KMS-11 (cell line): ENCODE data around the gene STMP1.

ENCODE experiments used
- H2AFZ ChIP-seq: fragments of 200-600 bp; sonication (generic); 2 replicates; pipeline ENCODE4 v1.6.1; 2016; ENCODE audit warnings: antibody characterized with exemption, mixed run types, low read depth
- H3K27ac ChIP-seq: fragments of 200-600 bp; sonication (generic); 2 replicates; pipeline ENCODE4 v1.6.1; 2016; ENCODE audit warnings: mild to moderate bottlenecking, mixed run types
- H3K27me3 ChIP-seq: fragments of 200-600 bp; sonication (generic); 2 replicates; pipeline ENCODE4 v1.6.1; 2017; ENCODE audit warnings: mild to moderate bottlenecking, low read depth, mixed run types, moderate library complexity; ENCODE audit not compliant: insufficient read depth
- H3K36me3 ChIP-seq: fragments of 200-600 bp; sonication (generic); 2 replicates; pipeline ENCODE4 v1.6.1; 2017; ENCODE audit warnings: mild to moderate bottlenecking, mixed run types; ENCODE audit not compliant: insufficient read depth
- H3K4me1 ChIP-seq: fragments of 200-600 bp; sonication (generic); 2 replicates; pipeline ENCODE4 v1.6.1; 2016; ENCODE audit warnings: mild to moderate bottlenecking, low read depth, mixed run types; ENCODE audit not compliant: poor library complexity, severe bottlenecking
- H3K4me2 ChIP-seq: fragments of 200-600 bp; sonication (generic); 2 replicates; pipeline ENCODE4 v1.7.0; 2016; ENCODE audit warnings: mild to moderate bottlenecking, mixed run types
- H3K4me3 ChIP-seq: fragments of 200-600 bp; sonication (generic); IDR thresholded peaks from 2 replicates; pipeline ENCODE4 v1.6.1; 2017; ENCODE audit warnings: low read depth, low read length, mixed read lengths; ENCODE audit not compliant: insufficient read depth
- H3K79me2 ChIP-seq: fragments of 200-600 bp; sonication (generic); 2 replicates; pipeline ENCODE4 v1.6.1; 2016; ENCODE audit warnings: low read depth, mixed run types; ENCODE audit not compliant: insufficient read depth
- H3K9ac ChIP-seq: fragments of 200-600 bp; sonication (generic); 2 replicates; pipeline ENCODE4 v1.6.1; 2016; ENCODE audit warnings: mild to moderate bottlenecking, mixed run types
- H4K20me1 ChIP-seq: fragments of 200-600 bp; sonication (generic); 2 replicates; pipeline ENCODE4 v1.6.1; 2016; ENCODE audit warnings: mild to moderate bottlenecking, mixed run types; ENCODE audit not compliant: insufficient read depth
- CTCF ChIP-seq: fragments of 200-600 bp; sonication (generic); conservative IDR thresholded peaks from 2 replicates; pipeline ENCODE4 v1.6.1; 2017; ENCODE audit warnings: low read depth, mild to moderate bottlenecking, antibody characterized with exemption, low read length, moderate library complexity, mixed read lengths

Gene STMP1

GRCh38 chr7:135670179-135670578 is 7.9 kb downstream of the STMP1 start:
- H3K27ac ChIP-seq, result no peak overlapping the region
- no peak overlapping the region for H3K9ac ChIP-seq
- peaks cover 25% of the 10 kb centered on the region; the same call in 1 of the 2 replicates for H3K79me2 ChIP-seq
- H3K36me3 ChIP-seq, result no peaks in the 10 kb centered on the region
- no peak for TF ChIP-seq CTCF
- H4K20me1 ChIP-seq, result no peaks in the 10 kb centered on the region
- H2AFZ ChIP-seq, result no peak overlapping the region
- H3K4me1 ChIP-seq, result peaks cover 19% of the 10 kb centered on the region
- no peaks in the 10 kb centered on the region for H3K27me3 ChIP-seq
- no peak overlapping the region for H3K4me2 ChIP-seq
- H3K4me3 ChIP-seq, result no peak overlapping the region

- H4K20me1 ChIP-seq, result no peaks in the 10 kb centered on the region
- H3K36me3 ChIP-seq, result no peaks in the 10 kb centered on the region
- peaks cover 6% of the 10 kb centered on the region; the same call in 1 of the 2 replicates for H3K79me2 ChIP-seq
- peak; percentile 96 for TF ChIP-seq CTCF
- H3K9ac ChIP-seq, result no peak overlapping the region
- H3K4me3 ChIP-seq, result no peak overlapping the region
- no peak overlapping the region for H3K27ac ChIP-seq
- H3K4me1 ChIP-seq, result peaks cover 19% of the 10 kb centered on the region
- H2AFZ ChIP-seq, result no peak overlapping the region
- H3K27me3 ChIP-seq, result no peaks in the 10 kb centered on the region
- H3K4me2 ChIP-seq, result no peak overlapping the region
Measured at GRCh38 chr7:135672560-135673359, 10.4 kb downstream of the STMP1 start.

- no peak for TF ChIP-seq CTCF
- no peak overlapping the region for H3K4me2 ChIP-seq
- no peak overlapping the region for H3K27ac ChIP-seq
- H3K9ac ChIP-seq, result no peak overlapping the region
- H3K79me2 ChIP-seq, result peaks cover under 1% of the 10 kb centered on the region; the same call in 1 of the 2 replicates
- no peaks in the 10 kb centered on the region for H3K36me3 ChIP-seq
- H4K20me1 ChIP-seq, result no peaks in the 10 kb centered on the region
- no peak overlapping the region for H2AFZ ChIP-seq
- peaks cover 19% of the 10 kb centered on the region for H3K4me1 ChIP-seq
- H3K27me3 ChIP-seq, result no peaks in the 10 kb centered on the region
- H3K4me3 ChIP-seq, result no peak overlapping the region
Measured at GRCh38 chr7:135673360-135673706, 11.0 kb downstream of the STMP1 start.

GRCh38 chr7:135678612-135679575 is 16.6 kb downstream of the STMP1 start:
- H3K36me3 ChIP-seq, result no peaks in the 10 kb centered on the region

More at GRCh38 chr7:135678612-135679575, 16.6 kb downstream of the STMP1 start:
- Histone ChIP-seq H3K27ac (no peak overlapping the region), H3K4me1 (peaks cover 41% of the 10 kb centered on the region), H2AFZ (no peak overlapping the region), H3K4me3 (no peak overlapping the region), H3K9ac (no peak overlapping the region), H3K79me2 (no peaks in the 10 kb centered on the region), H3K27me3 (no peaks in the 10 kb centered on the region), H3K4me2 (peak overlapping the region; percentile 9; the same call in 1 of the 2 replicates), H4K20me1 (no peaks in the 10 kb centered on the region)
- no peak for TF ChIP-seq CTCF
